ENCODE results near the gene FABP6.
A peak's percentile ranks its signal among the peaks of the same experiment; 100 is the strongest.
"Not testable (repeated sequence)": the region's sequence is repeated elsewhere in the genome, so short reads cannot be mapped to it uniquely, and the experiment has no call there.

FABP6 gene

GRCh38 chr5:160229190-160229742 is at the start of gene FABP6:
Gene FABP6, plus strand, starts transcription at chr5:160229506. Its CDS starts 52 bp downstream, at chr5:160229558.
- no peak for DNase-seq

GRCh38 chr5:160180931-160181330 is 48.4 kb upstream of the FABP6 start:
- DNase-seq = no peak

- no peak for DNase-seq
Measured at GRCh38 chr5:160181965-160182622, 47.2 kb upstream of the FABP6 start.

- no peak for DNase-seq
Measured at GRCh38 chr5:160183075-160183474, 46.2 kb upstream of the FABP6 start.

- DNase-seq = no peak
Measured at GRCh38 chr5:160185626-160186360, 43.5 kb upstream of the FABP6 start.

- no peak for DNase-seq
Measured at GRCh38 chr5:160186480-160186879, 42.8 kb upstream of the FABP6 start.

- peak; percentile 28 for DNase-seq
Measured at GRCh38 chr5:160187091-160187490, 42.2 kb upstream of the FABP6 start.

- DNase-seq = peak; percentile 73
Measured at GRCh38 chr5:160188141-160189015, 40.9 kb upstream of the FABP6 start.

GRCh38 chr5:160192424-160192823 is 36.9 kb upstream of the FABP6 start:
- no peak for DNase-seq

- not testable (repeated sequence) for DNase-seq
Measured at GRCh38 chr5:160193076-160193475, 36.2 kb upstream of the FABP6 start.

- not testable (repeated sequence) for DNase-seq
Measured at GRCh38 chr5:160193790-160194189, 35.5 kb upstream of the FABP6 start.

- peak; percentile 85 for DNase-seq
Measured at GRCh38 chr5:160197341-160198144, 31.8 kb upstream of the FABP6 start.

GRCh38 chr5:160198146-160198545 is 31.2 kb upstream of the FABP6 start:
- DNase-seq = no peak

- DNase-seq = no peak
Measured at GRCh38 chr5:160198841-160199409, 30.4 kb upstream of the FABP6 start.

- DNase-seq = peak; percentile 46
Measured at GRCh38 chr5:160199410-160199911, 29.8 kb upstream of the FABP6 start.

- DNase-seq = no peak
Measured at GRCh38 chr5:160207061-160207460, 22.2 kb upstream of the FABP6 start.

GRCh38 chr5:160209917-160210316 is 19.4 kb upstream of the FABP6 start:
- no peak for DNase-seq

- no peak for DNase-seq
Measured at GRCh38 chr5:160210606-160211005, 18.7 kb upstream of the FABP6 start.

- DNase-seq = no peak
Measured at GRCh38 chr5:160211352-160211751, 18.0 kb upstream of the FABP6 start.

GRCh38 chr5:160213537-160213936 is 15.8 kb upstream of the FABP6 start:
- no peak for DNase-seq

- DNase-seq = no peak
Measured at GRCh38 chr5:160219356-160219755, 9.9 kb upstream of the FABP6 start.

GRCh38 chr5:160221082-160221481 is 8.2 kb upstream of the FABP6 start:
- no peak for DNase-seq

Measured in fibroblast of upper back skin (primary cell).